SJSA1 (cell line): Measurements from ENCODE around the gene PIK3R5. TPM values are rescaled to one million over a fixed set of nuclear protein-coding genes. Genes with fewer than 3 reads are reported as not detected.
"Not testable (repeated sequence)": the region's sequence is repeated elsewhere in the genome, so short reads cannot be mapped to it uniquely, and the experiment has no call there.

Experiments used
- DNase-seq, 2 experiments: peaks; one replicate each; pipeline ENCODE4 v3.0.0-alpha.2; 2015 to 2020; ENCODE audit warnings: low spot score in 2 of 2, low read depth in 1 of 2
- H3K27ac ChIP-seq: fragments of 250-450 bp; sonication (Bioruptor Pico); 2 replicates; pipeline ENCODE4 v1.5.1; 2020; ENCODE audit warnings: mild to moderate bottlenecking, moderate library complexity
- H3K27me3 ChIP-seq: fragments of 250-450 bp; sonication (Bioruptor Pico); replicated peaks from 2 replicates; pipeline ENCODE4 v1.5.1; 2020; ENCODE audit warnings: mild to moderate bottlenecking, moderate library complexity
- H3K36me3 ChIP-seq: fragments of 250-450 bp; sonication (Bioruptor Pico); 2 replicates; pipeline ENCODE4 v1.5.1; 2020; ENCODE audit warnings: mild to moderate bottlenecking
- H3K4me1 ChIP-seq: fragments of 250-450 bp; sonication (Bioruptor Pico); replicated peaks from 2 replicates; pipeline ENCODE4 v1.6.1; 2021; ENCODE audit warnings: mild to moderate bottlenecking
- H3K4me3 ChIP-seq: fragments of 250-450 bp; sonication (Bioruptor Pico); 2 replicates; pipeline ENCODE4 v1.5.1; 2020; ENCODE audit warnings: mild to moderate bottlenecking
- H3K9me3 ChIP-seq: fragments of 250-450 bp; sonication (Bioruptor Pico); replicated peaks from 2 replicates; pipeline ENCODE4 v1.5.1; 2020; ENCODE audit warnings: mild to moderate bottlenecking
- total RNA-seq: library from RNA; depleted of rRNA; stranded (reverse); fragments of >200 nt; shearing (Covaris generic); gene quantifications from 2 replicates; pipeline ENCODE4 v1.2.3, GENCODE V29; 2014

The PIK3R5 gene
- total RNA-seq, 1 experiment from 2014 or later: not detected

DNA sequence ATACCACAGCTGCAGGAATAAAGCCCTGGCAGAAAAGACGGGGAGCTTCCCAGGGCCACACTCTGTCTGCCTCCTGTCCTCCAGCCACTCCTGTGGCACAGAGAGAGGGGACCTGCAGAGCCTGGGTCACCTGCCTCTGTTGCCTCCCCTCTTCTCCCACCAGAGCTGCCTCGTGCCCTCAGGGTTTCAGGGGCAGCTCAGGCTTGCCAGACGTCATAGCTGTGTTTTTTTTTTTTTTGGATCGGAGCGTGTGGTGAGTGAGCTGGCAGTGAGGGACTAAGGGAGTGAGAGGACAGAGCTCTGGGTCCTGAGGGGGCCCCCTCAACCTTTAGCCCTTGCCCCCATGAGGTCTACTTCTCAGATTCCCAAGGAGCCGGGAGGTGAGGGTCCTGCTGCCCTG is 100.1 kb downstream of the PIK3R5 start:
- DNase-seq: no peak
- Histone ChIP-seq H3K9me3 (no peaks in the 10 kb centered on the region), H3K27ac (no peak overlapping the region)

DNA sequence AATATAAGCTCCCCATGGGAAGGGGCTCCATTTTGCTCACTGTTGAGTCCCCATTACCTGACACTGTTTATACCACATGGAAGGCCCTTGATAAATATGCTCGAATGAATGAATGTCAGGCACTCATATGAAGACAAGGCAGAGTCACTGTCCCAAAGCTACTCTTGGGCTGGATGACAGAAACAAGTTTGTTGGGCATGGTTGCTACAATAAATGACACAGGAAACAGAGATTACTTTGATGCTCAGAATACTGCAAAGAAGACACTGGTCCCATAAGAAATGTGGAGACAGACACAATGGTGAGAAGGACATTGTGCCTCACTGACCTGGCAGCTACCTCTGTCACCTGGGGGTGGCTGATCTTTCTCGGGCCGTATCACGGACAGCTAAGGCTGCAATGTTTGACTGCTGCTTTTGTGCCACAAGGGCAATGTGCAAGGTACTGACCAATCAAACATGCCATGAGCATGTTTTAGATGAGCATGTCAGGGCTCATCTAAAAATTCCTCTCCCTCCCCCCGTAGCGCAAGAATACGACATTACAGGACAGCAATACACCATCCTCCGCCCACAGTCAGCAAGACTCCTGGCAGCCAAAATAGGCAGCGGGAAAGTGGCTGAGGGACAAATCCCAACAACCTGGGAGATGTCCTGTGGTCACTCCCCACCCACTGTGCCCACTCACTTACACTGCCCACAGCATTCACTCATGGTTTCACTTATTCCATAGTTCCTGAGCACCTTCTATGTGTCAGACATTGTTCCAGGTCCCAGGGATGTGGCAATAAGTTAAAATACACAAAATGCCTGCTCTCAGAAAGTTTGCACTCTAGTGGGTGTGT is 103.1 kb downstream of the PIK3R5 start:
- H3K36me3 ChIP-seq: no peaks in the 10 kb centered on the region
- H3K4me1 ChIP-seq: peaks cover 23% of the 10 kb centered on the region
- no peak for DNase-seq

More for the DNA sequence above, 100.1 kb downstream of the PIK3R5 start:
- Histone ChIP-seq H3K4me1 (no peaks in the 10 kb centered on the region), H3K27me3 (no peaks in the 10 kb centered on the region), H3K36me3 (no peaks in the 10 kb centered on the region), H3K4me3 (no peak overlapping the region)

DNA sequence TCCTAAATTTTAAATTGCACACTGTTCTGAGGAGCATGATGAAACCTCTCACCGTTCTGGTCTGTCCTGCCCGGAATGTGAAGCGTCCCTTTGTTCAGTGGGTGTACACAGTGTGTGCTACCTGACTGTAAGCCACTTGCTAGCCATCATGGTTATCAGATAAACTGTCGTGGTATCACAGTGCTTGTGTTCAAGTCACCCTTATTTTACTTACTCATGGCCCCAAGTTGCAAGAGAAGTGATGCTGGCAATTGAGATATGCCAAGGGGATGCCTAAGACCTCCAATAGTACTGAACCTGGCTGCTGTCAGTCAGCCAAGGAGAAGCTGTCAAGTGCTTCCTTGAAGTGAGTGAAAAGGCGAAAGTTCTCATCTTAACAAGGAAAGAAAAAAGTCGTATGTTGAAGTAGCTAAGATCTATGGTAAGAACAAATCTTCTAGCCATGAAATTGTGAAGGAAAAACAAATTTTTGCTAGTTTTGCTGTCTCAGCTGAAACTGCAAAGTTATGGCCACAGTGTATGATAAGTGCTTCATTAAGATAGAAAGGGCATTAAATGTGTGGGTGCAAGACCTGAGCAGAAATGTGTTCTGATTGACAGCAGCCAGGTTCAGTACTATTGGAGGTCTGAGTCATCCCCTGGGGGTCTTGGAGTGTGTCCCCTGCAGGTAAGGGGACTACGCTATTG is 103.9 kb downstream of the PIK3R5 start:
- Histone ChIP-seq H3K4me3 (no peak overlapping the region), H3K27me3 (no peaks in the 10 kb centered on the region), H3K27ac (no peak overlapping the region), H3K36me3 (no peaks in the 10 kb centered on the region), H3K4me1 (peaks cover 29% of the 10 kb centered on the region), H3K9me3 (no peaks in the 10 kb centered on the region)
- DNase-seq: no peak

More for the DNA sequence above, 103.1 kb downstream of the PIK3R5 start:
- Histone ChIP-seq H3K9me3 (no peaks in the 10 kb centered on the region), H3K27me3 (no peaks in the 10 kb centered on the region), H3K27ac (no peak overlapping the region), H3K4me3 (no peak overlapping the region)

DNA sequence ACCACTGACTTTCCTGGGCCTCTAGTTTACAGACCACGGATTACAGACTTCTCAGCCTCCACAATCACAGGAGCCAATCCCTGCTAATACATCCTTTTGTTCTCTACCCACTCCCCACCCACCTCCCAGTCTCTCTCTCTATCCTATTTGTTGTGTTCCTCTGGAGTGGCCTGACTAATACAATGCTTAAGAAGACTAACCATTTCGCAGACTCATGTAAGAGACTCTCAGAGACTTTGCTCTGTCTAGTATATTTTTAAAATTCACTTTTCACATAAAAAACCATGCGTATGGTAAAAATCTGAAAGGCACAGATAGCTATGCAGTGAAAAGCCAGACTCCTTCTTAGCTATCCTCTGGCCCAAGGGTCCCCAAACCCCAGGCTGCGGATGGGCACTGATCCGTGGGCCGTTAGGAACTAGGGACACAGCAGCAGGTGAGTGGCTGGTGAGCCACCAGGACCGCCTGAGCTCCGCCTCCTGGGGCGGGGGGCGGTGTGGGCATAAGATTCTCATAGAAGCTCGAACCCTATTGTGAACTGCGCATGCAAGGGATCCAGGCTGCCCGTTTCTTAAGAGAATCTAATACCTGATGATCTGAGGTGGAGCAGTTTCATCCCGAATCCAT is 105.6 kb downstream of the PIK3R5 start:
- peak overlapping the region; percentile 88 for H3K27ac ChIP-seq
- H3K9me3 ChIP-seq: no peaks in the 10 kb centered on the region
- no peaks in the 10 kb centered on the region for H3K36me3 ChIP-seq
- no peaks in the 10 kb centered on the region for H3K27me3 ChIP-seq
- peaks cover 29% of the 10 kb centered on the region for H3K4me1 ChIP-seq
- no peak overlapping the region for H3K4me3 ChIP-seq
- DNase-seq: no peak

DNA sequence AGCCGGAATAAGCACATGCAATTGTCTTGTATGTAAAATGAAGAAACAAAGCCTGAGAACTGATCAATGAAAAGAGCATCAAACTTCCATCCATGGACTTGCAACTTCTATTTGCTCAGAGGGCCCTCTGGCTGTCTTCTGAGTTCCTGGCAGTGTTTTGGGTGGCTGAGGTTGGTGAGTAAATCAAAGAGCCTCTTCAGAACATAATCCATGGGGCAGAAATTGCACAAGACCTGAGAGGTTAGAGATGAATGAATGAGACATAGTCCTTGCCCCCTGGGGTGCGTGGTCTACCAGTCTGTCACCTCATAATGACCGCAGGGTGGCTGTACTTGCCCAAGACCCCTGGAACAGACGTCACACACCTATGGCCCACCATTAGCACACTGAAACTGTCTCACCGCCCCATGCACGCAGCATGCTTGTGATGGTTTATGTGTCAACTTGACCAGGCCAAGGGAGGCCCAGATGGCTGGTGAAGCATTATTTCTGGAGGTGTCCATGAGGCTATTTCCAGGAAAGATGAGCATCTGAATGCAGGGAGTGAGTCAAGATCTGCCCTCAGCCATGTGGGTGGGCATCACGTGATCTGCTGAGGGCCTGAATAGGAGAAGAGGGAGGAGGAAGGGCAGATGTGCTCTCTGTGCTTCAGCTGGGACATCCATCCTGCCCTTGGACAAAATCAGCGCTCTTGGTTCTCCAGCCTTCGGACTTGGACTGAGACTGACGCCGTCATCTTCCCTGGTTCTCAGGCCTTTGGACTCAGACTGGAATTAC is 106.3 kb downstream of the PIK3R5 start:
- Histone ChIP-seq H3K9me3 (no peaks in the 10 kb centered on the region), H3K27ac (peak overlapping the region; percentile 88), H3K4me3 (no peak overlapping the region), H3K4me1 (peaks cover 29% of the 10 kb centered on the region), H3K27me3 (no peaks in the 10 kb centered on the region), H3K36me3 (no peaks in the 10 kb centered on the region)
- peak; percentile 90 to 92 for DNase-seq

DNA sequence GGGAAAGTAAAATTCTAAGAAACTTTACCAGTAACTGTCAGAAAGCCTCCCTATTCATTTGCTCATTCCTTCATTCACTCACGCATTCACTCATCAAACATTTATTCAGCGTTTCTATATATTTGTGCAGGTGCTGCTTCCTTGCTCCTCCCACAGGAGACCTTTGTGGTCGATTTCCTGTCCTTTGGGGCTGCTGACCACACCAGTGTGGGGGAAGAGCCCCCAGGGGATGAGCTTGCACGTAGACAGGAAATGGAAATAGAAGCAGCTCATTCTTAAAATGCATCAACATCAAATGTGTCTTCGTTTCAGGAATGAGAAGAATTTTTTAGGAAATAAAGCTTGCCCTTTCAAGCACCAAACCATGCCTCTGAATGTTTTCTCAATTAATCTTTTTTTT is 107.6 kb downstream of the PIK3R5 start:
- H3K4me3 ChIP-seq: no peak overlapping the region
- peak; percentile 82 to 84 for DNase-seq
- H3K9me3 ChIP-seq: no peaks in the 10 kb centered on the region
- H3K27ac ChIP-seq: peak overlapping the region; percentile 88; the same call in 1 of the 2 replicates
- H3K4me1 ChIP-seq: peaks cover 29% of the 10 kb centered on the region
- H3K36me3 ChIP-seq: no peaks in the 10 kb centered on the region
- H3K27me3 ChIP-seq: no peaks in the 10 kb centered on the region

DNA sequence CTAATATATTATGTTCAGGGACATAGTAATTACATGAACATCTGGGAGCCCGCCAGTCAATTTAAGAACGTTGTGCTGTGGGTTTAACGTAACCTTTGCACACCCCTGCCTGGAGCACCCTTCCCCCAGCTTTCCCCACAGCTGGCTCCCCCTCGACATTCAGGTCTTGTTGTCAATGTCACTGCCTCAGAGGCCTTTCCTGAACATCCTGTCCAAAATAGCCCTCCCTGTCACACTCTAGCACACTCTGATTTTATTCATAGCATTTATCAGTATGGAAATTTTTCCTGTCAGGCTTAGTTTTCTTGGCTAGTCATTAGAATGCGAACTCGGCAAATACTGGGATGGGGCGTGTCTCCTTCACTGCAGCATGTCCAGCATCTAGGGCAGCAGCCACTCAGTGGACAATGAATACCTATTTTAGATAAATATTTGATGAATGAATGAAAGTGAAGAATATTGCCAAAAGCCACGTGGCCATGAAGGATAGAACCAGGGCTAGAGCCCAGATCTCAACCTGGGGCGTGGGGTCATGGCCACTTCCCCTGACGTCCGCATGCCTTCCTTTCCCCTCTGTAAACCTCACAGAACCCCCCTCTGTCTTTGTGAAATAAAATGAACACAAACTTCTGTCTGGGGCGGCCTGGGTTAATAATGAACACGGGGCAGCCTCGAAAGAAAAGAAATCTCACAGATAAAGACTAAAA is 108.5 kb downstream of the PIK3R5 start:
- H3K4me3 ChIP-seq: no peak overlapping the region
- peaks cover 29% of the 10 kb centered on the region for H3K4me1 ChIP-seq
- no peak for DNase-seq
- no peaks in the 10 kb centered on the region for H3K9me3 ChIP-seq
- no peaks in the 10 kb centered on the region for H3K27me3 ChIP-seq
- H3K27ac ChIP-seq: 0 out of 2 replicates have a peak overlapping the region, but pooled peaks have one; percentile 88
- H3K36me3 ChIP-seq: no peaks in the 10 kb centered on the region

DNA sequence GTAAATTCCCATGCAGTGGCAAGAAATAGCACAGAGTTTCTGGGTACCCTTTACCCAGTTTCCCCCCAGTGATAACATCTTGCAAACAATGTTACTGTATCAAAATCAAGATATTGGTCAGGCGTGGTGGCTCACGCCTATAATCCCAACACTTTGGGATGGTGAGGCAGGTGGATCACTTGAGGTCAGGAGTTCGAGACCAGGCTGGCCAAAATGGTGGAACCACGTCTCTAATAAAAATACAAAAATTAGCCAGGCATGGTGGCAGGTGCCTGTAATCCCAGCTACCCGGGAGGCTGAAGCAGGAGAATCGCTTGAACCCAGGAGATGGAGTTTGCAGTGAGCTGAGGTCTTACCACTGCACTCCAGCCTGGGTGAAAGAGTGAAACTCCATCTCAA is 109.3 kb downstream of the PIK3R5 start:
- H3K4me1 ChIP-seq: peaks cover 29% of the 10 kb centered on the region
- H3K27ac ChIP-seq, H3K36me3 ChIP-seq, H3K27me3 ChIP-seq, H3K9me3 ChIP-seq, H3K4me3 ChIP-seq, DNase-seq: not testable (repeated sequence)

DNA sequence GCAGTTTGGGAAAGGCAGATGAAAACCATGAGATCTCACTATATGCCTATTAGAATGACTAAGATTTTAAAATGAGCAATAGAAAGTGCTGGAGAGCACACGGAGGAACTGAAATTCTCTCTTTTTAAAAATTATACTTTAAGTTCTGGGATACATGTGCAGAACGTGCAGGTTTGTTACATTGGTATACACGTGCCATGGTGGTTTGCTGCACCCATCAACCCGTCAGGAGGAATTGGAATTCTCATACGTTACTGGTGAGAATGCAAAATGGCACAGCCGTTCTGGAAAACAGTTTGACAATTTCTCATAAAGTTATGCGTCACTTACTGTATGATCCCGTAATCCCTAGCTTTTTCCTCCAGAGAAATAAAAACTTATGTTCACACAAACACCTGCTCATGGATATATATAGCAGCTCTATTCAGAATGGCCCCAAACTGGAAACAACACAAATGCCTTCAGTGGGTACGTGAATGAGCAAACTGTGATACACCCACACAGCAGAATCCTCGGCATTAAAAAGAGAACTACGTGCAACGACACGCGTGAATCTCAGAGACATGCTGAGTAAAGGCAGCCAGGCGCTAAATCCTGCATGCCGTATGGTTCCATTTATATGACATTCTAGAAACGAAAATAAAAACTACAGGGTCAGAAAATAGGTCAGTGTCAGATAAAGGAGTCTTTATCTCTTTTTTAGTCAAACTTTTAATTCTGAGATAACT is 109.9 kb downstream of the PIK3R5 start:
- no peaks in the 10 kb centered on the region for H3K9me3 ChIP-seq
- H3K27ac ChIP-seq: no peak overlapping the region
- DNase-seq: no peak
- H3K4me1 ChIP-seq: peaks cover 29% of the 10 kb centered on the region
- no peaks in the 10 kb centered on the region for H3K27me3 ChIP-seq
- H3K36me3 ChIP-seq: no peaks in the 10 kb centered on the region
- H3K4me3 ChIP-seq: no peak overlapping the region

DNA sequence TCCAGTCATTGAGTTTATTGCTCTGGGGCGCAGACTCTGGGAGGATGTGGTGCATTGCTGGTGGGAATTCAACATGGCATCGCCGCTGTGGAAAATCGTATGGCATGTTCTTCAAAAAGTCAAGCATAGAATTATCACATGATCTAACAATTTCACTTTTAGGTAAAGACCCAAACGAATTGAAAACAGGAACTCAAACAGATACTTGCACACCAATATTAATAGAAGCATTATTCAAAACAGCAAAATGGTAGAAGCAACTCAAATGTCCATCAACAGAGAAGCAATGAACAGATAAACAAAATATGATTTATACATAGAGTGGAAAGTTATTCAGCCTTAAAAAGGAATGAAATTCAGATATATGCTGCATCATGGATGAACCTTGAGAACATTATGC is 113.9 kb downstream of the PIK3R5 start:
- no peak overlapping the region for H3K4me3 ChIP-seq
- H3K4me1 ChIP-seq: no peaks in the 10 kb centered on the region; the same call in 1 of the 2 replicates
- no peak overlapping the region for H3K27ac ChIP-seq
- H3K36me3 ChIP-seq: no peaks in the 10 kb centered on the region
- no peaks in the 10 kb centered on the region for H3K27me3 ChIP-seq
- DNase-seq: no peak
- no peaks in the 10 kb centered on the region for H3K9me3 ChIP-seq

DNA sequence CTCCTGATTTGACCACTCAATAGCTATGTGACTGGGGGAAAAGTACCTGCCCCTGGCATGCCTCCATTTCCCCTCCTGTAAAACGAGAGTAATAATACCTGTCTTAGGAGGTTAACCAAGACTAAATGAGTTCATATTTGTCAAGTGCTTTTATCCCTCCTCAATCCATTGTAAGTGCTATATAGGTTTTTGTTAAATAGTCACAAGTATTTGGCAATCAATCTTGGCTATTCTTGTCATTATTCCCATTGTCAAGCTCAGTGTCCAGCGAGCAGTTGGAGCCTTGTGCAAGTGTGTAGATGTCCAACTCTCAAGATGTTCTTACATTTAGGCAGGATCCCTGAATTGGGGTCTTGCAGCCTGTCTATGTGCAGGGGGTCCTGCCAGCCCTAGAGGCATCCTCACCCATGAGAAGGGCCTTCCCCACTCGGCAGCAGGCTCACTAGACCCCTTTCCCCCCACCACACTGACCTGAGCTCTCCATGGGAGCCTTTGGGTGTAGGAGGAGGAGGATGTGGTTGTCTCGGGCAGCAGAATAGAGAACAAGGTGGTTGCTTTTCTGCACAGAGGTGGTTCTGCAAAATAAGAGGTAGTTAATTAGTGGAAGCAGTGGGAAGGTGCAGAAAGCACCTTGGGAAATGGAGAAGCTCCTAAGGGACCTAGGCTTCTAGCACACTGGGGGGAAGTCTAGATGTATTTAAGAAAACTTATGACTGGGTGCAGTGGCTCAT is 116.0 kb downstream of the PIK3R5 start:
- no peak overlapping the region for H3K4me3 ChIP-seq

DNA sequence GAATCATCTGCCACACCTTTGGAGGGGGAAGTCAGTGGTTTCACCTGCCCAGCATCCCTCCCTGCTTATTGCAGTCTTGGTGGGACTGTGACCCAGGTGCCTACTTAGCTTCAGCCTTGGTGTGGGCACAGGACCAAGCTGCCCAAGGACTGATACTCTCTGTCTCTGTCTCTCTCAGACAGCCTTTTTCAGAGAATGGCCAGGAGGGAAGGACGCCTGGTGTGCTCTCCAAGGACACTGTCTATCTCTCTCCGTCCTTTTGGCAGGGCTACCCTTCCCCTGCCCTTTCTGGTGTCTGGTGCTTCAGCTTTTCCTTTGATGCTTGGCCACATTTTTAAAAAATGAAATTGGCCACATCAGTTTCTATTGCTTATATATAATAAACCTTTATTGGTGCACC is 117.6 kb downstream of the PIK3R5 start:
- no peaks in the 10 kb centered on the region for H3K4me1 ChIP-seq
- H3K27me3 ChIP-seq: no peaks in the 10 kb centered on the region
- no peaks in the 10 kb centered on the region; the same call in 1 of the 2 replicates for H3K9me3 ChIP-seq

More for the DNA sequence above, 116.0 kb downstream of the PIK3R5 start:
- no peaks in the 10 kb centered on the region for H3K36me3 ChIP-seq
- H3K4me1 ChIP-seq: no peaks in the 10 kb centered on the region
- no peak overlapping the region for H3K27ac ChIP-seq
- no peaks in the 10 kb centered on the region; the same call in 1 of the 2 replicates for H3K9me3 ChIP-seq
- DNase-seq: no peak
- H3K27me3 ChIP-seq: no peaks in the 10 kb centered on the region

More for the DNA sequence above, 117.6 kb downstream of the PIK3R5 start:
- no peak overlapping the region for H3K27ac ChIP-seq
- H3K4me3 ChIP-seq: no peak overlapping the region
- no peaks in the 10 kb centered on the region for H3K36me3 ChIP-seq
- no peak for DNase-seq
